BE2C (cell line): ENCODE results near the gene CNTRL.
A peak's percentile ranks its signal among the peaks of the same experiment; 100 is the strongest.

Experiments
- DNase-seq: peaks from one replicate; pipeline ENCODE4 v3.0.0-alpha.2; 2020
- H3K27me3 ChIP-seq: fragments of 250-450 bp; sonication (Bioruptor Pico); 2 replicates; pipeline ENCODE4 v1.5.1; 2020; ENCODE audit warnings: mild to moderate bottlenecking
- H3K36me3 ChIP-seq: fragments of 250-450 bp; sonication (Bioruptor Pico); 2 replicates; pipeline ENCODE4 v1.5.1; 2020; ENCODE audit warnings: mild to moderate bottlenecking
- H3K4me1 ChIP-seq: fragments of 250-450 bp; sonication (Bioruptor Pico); 2 replicates; pipeline ENCODE4 v1.5.1; 2020
- H3K4me3 ChIP-seq: 2 replicates; pipeline ENCODE4 v1.5.1; 2011; ENCODE audit warnings: low read depth, low read length
- H3K9me3 ChIP-seq: fragments of 250-450 bp; sonication (Bioruptor Pico); 2 replicates; pipeline ENCODE4 v1.5.1; 2020
- CTCF ChIP-seq: IDR thresholded peaks from 2 replicates; pipeline ENCODE4 v1.5.1; 2012; ENCODE audit warnings: mild to moderate bottlenecking, low read depth, low read length

The CNTRL gene

GRCh38 chr9:121160025-121160424 is 85.3 kb downstream of the CNTRL start:
- DNase-seq = no peak
- H3K36me3 ChIP-seq = peaks cover 50% of the 10 kb centered on the region
- no peak for TF ChIP-seq CTCF
- H3K27me3 ChIP-seq = no peaks in the 10 kb centered on the region
- H3K4me1 ChIP-seq = no peaks in the 10 kb centered on the region
- no peak overlapping the region for H3K4me3 ChIP-seq
- no peaks in the 10 kb centered on the region for H3K9me3 ChIP-seq

- no peak for TF ChIP-seq CTCF
- Histone ChIP-seq H3K4me1 (no peaks in the 10 kb centered on the region), H3K9me3 (no peaks in the 10 kb centered on the region), H3K27me3 (no peaks in the 10 kb centered on the region), H3K4me3 (no peak overlapping the region), H3K36me3 (peaks cover 55% of the 10 kb centered on the region)
- DNase-seq = no peak
Measured at GRCh38 chr9:121168052-121168451, 93.3 kb downstream of the CNTRL start.

- Histone ChIP-seq H3K4me3 (no peak overlapping the region), H3K9me3 (no peaks in the 10 kb centered on the region), H3K4me1 (no peaks in the 10 kb centered on the region), H3K27me3 (no peaks in the 10 kb centered on the region), H3K36me3 (peaks cover 59% of the 10 kb centered on the region)
- DNase-seq = peak; percentile 18
- peak; percentile 67 for TF ChIP-seq CTCF
Measured at GRCh38 chr9:121169094-121169601, 94.4 kb downstream of the CNTRL start.

- no peaks in the 10 kb centered on the region for H3K4me1 ChIP-seq
- DNase-seq = no peak
- H3K4me3 ChIP-seq = no peak overlapping the region
- no peak for TF ChIP-seq CTCF
- no peaks in the 10 kb centered on the region for H3K27me3 ChIP-seq
- H3K9me3 ChIP-seq = no peaks in the 10 kb centered on the region
- H3K36me3 ChIP-seq = peaks cover 69% of the 10 kb centered on the region
Measured at GRCh38 chr9:121171236-121171635, 96.5 kb downstream of the CNTRL start.

GRCh38 chr9:121172726-121173487 is 98.2 kb downstream of the CNTRL start:
- H3K4me3 ChIP-seq = no peak overlapping the region
- H3K9me3 ChIP-seq = no peaks in the 10 kb centered on the region
- DNase-seq = no peak
- peaks cover 60% of the 10 kb centered on the region for H3K36me3 ChIP-seq
- no peaks in the 10 kb centered on the region for H3K27me3 ChIP-seq
- no peaks in the 10 kb centered on the region for H3K4me1 ChIP-seq
- TF ChIP-seq CTCF = no peak

GRCh38 chr9:121173501-121173900 is 98.7 kb downstream of the CNTRL start:
- no peak for TF ChIP-seq CTCF
- Histone ChIP-seq H3K27me3 (no peaks in the 10 kb centered on the region), H3K36me3 (peaks cover 56% of the 10 kb centered on the region), H3K4me1 (no peaks in the 10 kb centered on the region), H3K9me3 (no peaks in the 10 kb centered on the region), H3K4me3 (no peak overlapping the region)
- DNase-seq = no peak
